ENCODE measurements around the gene APOA5.
"Not testable (repeated sequence)": the region's sequence is repeated elsewhere in the genome, so short reads cannot be mapped to it uniquely, and the experiment has no call there.

APOA5 gene

GRCh38 chr11:116826751-116827431 is 35.2 kb upstream of the APOA5 start:
- no peak for DNase-seq

GRCh38 chr11:116825854-116826750 is 34.4 kb upstream of the APOA5 start:
- DNase-seq, result no peak

- no peak for DNase-seq
Measured at GRCh38 chr11:116825434-116825833, 33.8 kb upstream of the APOA5 start.

- DNase-seq, result no peak
Measured at GRCh38 chr11:116823031-116823843, 31.6 kb upstream of the APOA5 start, which contains the start of gene APOA4. Gene APOA4, minus strand, starts transcription at chr11:116823304. Its CDS starts 113 bp downstream, at chr11:116823191.

GRCh38 chr11:116822575-116822974 is 30.9 kb upstream of the APOA5 start:
- DNase-seq, result no peak

- DNase-seq, result no peak
Measured at GRCh38 chr11:116821050-116821918, 29.6 kb upstream of the APOA5 start.

GRCh38 chr11:116819049-116819448 is 27.4 kb upstream of the APOA5 start:
- no peak for DNase-seq

- no peak for DNase-seq
Measured at GRCh38 chr11:116814502-116814901, 22.8 kb upstream of the APOA5 start.

GRCh38 chr11:116813781-116814471 is 22.2 kb upstream of the APOA5 start:
- no peak for DNase-seq

GRCh38 chr11:116813170-116813569 is 21.5 kb upstream of the APOA5 start:
- DNase-seq, result no peak

GRCh38 chr11:116812109-116812508 is 20.4 kb upstream of the APOA5 start:
- no peak for DNase-seq

GRCh38 chr11:116811194-116811593 is 19.5 kb upstream of the APOA5 start:
- DNase-seq, result no peak

- no peak for DNase-seq
Measured at GRCh38 chr11:116808262-116809175, 16.8 kb upstream of the APOA5 start.

GRCh38 chr11:116807601-116808261 is 16.1 kb upstream of the APOA5 start:
- DNase-seq, result no peak

GRCh38 chr11:116804001-116804400 is 12.3 kb upstream of the APOA5 start:
- no peak for DNase-seq

- DNase-seq, result not testable (repeated sequence)
Measured at GRCh38 chr11:116801662-116802061, 10.0 kb upstream of the APOA5 start.

GRCh38 chr11:116800610-116801009 is 8.9 kb upstream of the APOA5 start:
- DNase-seq, result no peak

- no peak for DNase-seq
Measured at GRCh38 chr11:116798368-116798767, 6.7 kb upstream of the APOA5 start.

GRCh38 chr11:116797816-116798215 is 6.1 kb upstream of the APOA5 start:
- DNase-seq, result no peak

- no peak for DNase-seq
Measured at GRCh38 chr11:116796548-116796947, 4.9 kb upstream of the APOA5 start.
